Kasumi-1 (cell line): Measurements from ENCODE around the gene NDE1.
A peak's percentile ranks its signal among the peaks of the same experiment; 100 is the strongest.

Experiments
- DNase-seq, 2 experiments: peaks; one replicate each; lab custom pipeline; 2025; lab: John Stamatoyannopoulos, UW

NDE1 gene

DNA sequence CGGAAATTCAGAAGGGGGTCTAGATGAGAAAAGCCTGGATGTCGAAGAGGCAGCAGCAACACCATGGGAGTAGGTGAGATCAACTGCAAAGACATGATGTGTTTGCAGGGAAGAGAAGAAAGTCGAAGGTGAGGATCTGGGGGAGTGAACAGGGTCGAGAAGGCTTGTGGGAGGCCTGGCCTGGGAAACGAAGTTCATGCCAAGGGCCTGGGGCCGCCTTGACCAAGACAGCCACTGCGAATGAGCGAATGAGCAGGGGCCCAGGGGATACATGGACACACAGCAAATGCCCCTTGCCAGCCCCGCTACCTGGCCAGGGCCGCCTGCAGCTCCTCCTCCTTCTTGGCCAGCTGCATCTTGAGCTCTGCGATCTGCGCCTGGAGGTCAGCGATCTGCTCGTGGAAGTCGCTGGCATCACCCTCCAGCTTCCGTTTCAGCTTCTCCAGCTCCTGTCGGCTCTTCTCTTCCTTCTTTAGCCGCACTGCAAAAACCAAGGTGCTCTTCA lies 87.1 kb downstream of the NDE1 start:
- no peak for DNase-seq

DNA sequence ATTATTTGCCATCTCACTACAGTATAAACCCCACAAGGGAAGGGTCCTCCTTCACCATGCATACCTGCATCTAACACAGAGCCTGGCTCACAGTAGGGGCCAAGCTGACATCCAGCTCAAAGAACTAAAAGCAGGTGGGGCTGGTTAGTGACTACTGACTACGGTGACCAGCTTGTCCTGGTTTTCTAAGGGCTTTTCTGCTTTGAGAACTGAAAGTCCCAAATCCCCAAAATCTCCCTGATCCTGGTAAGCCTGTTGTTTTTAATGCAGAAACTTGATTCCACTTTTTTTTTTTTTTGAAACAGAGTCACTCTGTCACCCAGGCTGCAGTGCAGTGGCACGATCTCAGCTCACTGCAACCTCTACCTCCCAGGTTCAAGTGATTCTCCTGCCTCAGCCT lies 89.4 kb downstream of the NDE1 start:
- DNase-seq, result no peak

DNA sequence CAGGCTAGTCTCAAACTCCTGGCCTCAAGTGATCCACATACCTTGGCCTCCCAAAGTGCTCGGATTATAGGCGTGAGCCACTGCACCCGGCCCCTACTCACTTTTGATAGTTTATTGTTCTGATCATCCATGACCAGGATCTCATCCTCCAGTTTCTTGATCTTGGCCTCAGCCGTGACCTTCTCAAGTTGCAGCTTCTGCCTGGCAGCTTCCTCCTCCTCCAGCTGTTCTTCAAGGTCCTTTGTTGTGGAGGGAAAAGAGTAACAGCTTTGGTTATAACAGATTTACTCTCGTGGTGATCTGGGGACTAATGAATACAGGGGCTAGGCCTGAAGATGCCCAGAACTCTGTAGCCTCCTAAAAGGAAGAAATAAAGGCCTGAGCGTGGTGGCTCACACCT lies 89.9 kb downstream of the NDE1 start:
- DNase-seq, result no peak

DNA sequence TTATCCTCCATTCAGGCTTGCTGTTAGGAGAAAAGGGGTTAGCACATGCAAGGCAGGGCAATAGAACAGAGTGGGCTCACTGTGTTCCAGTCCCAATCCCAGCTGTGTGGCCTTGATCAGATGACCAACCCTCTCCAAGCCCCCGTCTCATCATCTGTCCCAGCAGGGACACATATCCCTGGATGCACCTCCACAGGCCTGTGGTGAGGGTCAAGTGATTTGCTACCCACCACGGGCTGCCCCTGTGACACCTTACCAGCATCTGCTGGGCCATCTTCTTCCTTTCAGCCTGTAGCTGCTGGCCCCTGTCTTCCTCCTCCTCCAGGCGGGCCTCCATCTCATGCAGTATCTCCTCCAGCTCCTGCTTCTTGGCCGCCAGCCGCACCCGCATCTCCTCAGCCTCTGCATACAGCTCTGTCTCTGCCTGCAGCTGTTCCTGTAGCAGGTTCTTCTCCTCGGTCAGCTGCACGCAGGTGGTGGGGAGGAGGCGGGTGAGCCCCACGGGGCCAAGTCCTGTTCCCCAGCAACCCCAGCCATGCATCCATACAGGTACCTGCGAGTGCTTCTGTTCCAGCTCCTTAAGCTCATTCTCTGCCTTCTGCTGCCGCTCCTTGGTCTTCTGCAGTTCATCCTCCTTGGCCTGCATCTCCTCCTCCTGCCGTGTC lies 91.3 kb downstream of the NDE1 start:
- DNase-seq, result no peak

DNA sequence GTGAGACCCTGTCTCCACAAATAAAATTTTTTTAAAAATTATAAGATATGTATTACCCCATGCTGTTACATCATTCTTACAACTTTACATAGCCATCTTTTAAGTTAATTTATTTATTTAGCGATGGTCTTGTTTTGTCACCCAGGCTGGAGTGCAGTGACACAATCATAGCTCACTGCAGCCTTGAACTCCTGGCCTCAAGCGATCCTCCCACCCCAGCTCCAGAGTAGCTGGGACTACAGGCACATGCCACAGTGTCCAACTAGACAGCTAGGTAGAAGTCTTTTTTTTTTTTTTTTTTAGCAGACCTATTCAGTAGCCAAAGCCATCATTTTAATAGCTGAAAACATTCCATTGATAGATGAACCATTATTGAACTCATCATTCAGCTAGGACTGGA lies 92.7 kb downstream of the NDE1 start:
- no peak for DNase-seq

DNA sequence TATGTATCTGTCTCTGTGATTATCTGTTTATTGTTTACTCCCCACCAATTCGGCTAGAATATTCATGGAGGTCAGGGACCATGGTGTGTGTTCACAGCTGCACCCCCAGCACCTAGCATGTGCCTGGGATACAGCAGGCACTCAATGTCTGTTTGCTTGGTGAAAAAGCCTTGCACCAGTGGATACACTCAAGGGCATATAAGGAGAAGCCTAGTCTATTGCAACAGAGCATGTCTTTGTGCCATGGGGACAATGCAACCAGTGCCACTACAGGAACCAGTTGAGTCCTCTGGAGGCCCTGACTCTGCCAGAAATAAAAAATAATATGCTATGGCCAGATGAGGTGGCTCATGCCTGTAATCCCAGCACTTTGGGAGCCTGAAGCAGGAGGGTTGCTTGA lies 93.6 kb downstream of the NDE1 start:
- DNase-seq, result no peak

DNA sequence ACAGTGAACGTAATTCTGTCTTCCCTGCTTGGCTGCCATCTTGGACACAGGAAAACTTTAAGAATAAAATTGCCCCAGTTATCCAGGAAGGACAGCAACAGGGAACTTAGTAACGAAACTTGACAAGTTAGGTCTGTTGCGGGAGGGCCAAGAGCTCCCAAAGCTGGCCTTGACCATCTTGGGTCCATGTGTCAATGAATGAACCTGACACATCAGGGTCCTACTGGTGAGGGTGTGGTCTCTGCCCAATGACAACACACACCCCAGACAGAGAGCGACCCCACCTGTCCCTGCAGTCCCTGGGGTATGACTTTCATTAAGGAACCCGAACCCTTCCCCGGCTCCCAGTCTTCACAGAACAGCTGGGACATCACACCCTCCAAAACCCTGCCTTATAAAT lies 96.3 kb downstream of the NDE1 start:
- DNase-seq, result no peak

DNA sequence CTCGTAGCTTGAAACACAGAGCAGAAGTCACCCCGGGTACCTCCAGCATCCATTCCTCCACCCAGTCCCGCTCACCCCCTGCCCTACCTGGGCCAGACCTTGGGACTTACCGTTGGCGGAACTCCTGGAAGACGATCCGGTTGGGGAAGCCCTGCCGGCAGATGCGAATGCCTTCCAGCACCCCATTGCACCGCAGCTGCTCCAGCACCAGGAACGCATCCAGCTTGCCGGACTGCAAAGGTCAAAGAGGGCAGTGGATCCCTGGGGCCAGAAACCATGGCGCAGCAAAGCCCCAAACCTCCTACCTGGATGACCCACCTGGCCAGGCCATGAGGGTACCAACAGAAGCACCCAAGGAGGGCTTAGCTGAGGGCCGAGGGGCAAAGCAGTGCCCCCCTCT lies 97.9 kb downstream of the NDE1 start:
- DNase-seq, result no peak

DNA sequence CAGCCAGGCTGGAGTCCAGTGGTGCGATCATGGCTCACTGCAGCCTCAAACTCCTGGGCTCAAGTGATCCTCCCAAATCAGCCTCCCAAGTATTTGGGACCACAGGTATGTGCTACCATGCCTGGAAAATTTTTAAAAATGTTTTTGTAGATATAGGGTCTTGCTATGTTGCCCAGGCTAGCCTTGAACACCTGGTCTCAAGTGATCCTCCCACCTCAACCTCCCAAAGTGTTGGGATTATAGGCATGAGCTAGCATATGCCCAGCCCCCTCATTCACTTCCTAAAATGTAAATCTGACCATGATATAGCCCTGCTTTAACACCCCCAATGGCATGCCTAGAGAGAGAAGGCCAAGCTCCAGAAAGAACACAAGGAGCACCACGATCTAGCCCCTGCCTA lies 98.6 kb downstream of the NDE1 start:
- DNase-seq, result no peak

DNA sequence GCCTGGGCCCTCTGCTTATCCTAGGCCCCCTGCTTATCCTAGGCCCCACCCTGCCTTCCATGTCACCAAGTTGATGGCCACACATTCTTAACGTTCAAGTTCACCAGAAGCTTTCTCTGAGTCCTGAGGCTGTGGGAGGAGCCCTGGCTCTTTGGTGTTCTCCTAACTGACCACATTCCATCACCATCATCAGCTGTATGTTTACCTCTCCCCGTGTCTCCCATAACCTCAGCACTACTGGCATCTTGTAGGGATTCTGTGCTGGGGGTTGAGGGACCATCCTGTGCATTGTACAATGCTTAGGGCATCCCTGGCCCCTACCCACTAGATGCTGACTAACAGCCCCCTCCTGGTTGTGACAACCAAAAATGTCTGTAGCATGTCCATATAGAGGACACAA lies 99.3 kb downstream of the NDE1 start:
- DNase-seq, result no peak

DNA sequence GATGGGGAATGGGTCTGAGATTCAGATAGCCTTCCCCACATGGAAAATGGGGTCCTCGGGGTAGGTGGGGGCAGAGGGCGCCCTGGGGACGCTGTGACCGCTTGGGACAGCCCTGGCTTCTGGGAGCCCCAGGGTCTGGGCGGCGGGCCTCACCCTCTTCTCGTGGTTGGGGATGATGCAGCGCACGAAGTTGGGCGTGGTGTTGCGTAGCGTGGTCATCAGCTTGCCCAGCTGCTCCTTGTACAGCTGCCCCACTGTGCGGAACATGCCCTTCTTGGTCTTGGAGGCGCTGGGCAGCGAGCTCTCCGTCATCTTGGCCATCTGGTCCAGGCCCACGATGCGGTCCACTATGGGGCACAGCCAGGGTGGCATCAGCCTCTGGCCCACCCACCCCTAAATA lies 99.9 kb downstream of the NDE1 start:
- DNase-seq, result no peak

DNA sequence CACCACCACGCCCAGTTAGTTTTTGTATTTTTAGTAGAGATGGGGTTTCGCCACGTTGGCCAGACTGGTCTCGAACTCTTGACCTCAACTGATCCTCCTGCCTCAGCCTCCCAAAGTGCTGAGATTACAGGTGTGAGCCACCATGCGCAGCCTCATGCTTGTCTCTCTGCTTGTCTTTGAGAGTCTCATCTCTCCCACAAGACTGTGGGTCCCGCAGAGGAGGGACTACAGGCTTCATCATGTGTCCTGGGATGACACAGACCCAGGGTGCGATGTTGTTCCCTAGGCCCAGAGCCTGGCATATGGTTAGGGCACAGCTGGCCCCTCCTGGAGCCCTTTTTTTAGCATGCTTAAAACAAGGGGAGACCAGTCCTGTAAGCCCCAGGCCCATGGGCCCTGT lies 101.9 kb downstream of the NDE1 start:
- DNase-seq, result no peak

DNA sequence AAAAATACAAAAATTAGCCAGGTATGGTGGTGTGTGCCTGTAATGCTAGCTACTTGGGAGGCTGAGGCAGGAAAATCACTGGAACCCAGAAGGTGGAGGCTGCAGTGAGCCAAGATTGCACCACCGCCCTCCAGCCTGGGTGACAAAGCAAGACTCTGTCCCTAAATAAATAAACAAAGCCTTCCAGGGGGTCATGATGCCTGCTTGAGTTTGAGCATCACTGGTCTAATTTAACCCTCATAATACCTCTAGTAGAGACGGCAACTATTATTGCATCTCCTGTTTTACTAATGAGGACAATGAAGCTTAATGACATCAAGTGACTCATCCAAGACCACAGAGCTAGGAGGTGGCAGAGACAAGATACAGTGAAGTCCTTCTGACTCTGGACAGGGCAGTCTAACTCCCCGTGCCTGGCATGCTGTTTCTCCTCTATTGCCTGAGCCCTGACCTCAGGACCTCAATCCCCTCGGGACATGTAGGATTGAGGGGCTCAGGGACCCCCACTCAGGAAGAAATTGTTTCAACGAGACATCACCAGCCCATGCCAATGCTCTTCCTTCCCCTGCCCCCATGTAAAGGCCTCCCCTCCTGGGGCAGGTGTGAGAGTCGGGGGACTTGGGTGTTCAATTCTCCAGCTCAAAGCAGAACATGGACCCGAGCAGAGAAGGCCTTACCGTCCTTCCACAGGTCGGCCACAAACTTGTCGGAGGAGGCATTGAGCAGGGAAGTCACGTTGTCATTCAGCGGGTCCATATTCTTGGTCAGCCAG lies 102.9 kb downstream of the NDE1 start:
- no peak for DNase-seq

DNA sequence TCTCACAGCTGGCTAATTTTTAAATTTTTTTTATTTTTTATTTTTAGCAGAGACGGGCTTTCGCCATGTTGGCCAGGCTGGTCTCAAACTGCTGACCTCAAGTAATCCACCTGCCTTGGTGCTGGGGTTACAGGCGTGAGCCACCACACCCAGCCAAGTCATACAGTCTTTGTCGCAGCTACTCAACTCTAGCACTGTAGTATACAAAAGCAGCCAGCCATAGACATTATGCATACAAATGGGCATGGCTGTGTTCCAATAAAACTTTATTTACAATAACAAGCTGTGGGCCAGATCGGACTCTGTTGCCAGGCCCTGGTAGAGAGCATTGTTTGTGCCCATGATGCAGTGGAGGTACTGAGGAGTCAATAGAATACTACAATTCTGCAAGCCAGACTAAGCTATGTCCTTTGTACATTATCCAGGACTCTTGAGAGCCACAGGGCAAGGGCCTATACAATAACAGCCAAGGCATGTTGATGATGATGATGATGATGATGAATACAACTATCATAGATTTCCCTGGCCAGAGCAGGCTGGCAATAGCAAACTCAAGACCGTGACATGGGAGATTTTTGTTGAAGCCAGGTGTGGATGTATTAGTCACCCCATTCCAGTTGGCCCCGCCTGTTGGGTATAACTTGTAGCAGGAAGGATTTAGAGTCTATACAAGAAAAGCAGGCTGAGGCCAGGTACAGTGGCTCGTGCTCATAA lies 104.9 kb downstream of the NDE1 start:
- no peak for DNase-seq

DNA sequence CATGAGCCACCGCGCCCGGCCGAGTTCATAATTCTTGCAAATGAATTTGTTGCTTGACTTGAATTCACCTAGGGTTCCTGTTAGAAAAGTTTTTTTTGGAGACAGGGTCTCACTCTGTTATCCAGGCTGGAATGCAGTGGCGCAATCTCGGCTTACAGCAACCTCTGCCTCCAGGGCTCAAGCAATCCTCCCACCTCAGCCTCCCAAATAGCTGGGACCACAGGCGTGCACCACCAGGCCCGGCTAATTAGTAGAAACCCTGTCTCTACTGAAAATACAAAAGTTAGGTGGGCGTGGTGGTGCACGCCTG lies 107.0 kb downstream of the NDE1 start:
- DNase-seq, result no peak

DNA sequence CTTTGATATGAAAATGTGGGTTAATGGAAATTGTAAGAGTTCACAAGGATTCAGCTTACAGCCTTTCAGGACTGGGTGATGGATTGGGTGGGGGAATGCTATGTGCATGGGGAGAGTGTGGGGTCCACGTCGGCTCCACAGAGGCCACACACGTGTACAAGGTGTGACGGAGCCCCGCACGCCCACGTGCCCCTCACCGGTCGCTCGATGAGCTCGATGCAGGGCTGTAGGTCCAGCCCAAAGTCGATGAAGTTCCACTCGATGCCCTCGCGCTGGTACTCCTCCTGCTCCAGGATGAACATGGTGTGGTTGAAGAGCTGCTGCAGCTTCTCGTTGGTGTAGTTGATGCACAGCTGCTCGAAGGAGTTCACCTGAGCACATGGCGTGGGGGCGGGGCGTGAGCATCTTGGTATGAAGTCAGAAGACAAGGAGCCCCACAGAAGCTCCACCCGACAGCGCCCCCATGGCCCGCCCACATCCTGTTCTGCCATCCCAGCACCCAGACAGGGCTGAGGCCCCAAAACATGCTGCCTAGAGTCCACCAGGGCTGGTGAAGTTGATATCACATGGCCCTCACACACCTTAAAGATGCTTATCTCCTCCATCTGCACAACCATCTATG lies 107.7 kb downstream of the NDE1 start:
- no peak for DNase-seq

DNA sequence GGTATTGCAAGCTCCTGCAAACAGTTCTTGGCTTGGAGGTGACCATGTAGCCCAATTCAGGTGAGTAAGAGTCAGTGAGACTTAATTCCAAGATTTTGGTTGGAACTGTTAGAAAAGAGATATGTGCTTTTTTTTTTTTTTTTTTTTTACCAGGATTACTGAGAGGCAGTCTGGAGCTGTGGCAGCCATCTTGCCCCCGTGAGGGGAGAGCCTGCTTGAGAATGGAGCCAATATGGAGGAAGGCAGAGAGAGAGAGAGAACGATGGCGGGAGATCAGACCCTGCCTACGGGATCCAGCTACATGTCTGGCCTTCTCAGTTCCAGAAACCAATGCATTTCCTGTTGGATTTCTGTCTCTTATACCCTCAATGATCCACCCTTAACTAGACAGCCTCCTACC lies 109.0 kb downstream of the NDE1 start:
- no peak for DNase-seq

DNA sequence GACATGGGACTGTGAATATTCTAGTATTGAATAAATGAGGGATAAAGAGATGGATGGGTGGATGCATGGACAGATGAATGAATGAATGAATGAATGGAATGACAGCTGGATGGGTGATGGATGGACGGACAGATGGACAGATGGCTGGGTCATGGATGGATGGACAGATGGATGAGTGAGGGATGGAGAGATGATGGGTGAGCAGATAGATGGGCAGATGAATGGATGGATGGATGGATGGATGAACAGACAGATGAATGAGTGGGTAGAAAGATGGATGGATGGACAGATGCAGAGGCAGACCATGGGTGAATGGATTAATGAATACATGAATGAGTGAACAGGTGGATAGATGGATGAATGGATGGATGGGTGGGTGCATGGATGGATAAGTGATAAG lies 110.1 kb downstream of the NDE1 start:
- DNase-seq, result no peak

DNA sequence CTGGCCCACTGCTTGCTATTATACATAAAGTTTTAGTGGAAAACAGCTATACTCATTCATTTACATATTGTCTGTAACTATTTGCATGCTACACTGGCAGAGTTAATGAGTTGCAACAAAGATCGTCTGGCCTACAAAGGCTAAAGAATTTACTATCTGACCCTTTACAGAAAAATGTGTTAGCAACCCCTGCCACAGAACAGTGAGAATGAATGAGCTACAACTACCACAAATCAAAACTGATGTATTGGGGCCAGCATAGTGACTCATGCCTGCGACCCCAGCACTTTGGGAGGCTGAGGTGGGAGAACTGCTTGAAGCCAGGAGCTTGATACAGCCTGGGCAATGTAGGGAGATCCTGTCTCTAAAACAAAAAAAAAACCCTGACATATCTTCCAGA lies 114.1 kb downstream of the NDE1 start:
- DNase-seq, result no peak

DNA sequence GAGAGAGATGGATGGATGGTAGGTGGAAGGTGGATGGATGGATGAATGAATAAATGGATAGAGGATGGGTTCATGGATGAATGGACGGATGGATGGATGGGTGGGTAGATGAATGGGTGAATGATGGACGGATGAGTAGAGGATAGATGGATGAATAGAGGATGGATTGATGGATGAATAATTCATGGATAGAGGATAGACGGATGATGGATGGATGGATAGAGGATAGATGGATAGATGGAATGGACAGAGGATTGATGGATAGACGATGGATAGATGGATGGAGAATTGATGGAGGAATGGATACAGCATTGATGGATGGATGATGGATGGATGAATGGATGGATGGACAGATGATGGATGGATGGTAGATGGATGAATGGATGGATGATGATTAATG lies 115.1 kb downstream of the NDE1 start:
- no peak for DNase-seq

DNA sequence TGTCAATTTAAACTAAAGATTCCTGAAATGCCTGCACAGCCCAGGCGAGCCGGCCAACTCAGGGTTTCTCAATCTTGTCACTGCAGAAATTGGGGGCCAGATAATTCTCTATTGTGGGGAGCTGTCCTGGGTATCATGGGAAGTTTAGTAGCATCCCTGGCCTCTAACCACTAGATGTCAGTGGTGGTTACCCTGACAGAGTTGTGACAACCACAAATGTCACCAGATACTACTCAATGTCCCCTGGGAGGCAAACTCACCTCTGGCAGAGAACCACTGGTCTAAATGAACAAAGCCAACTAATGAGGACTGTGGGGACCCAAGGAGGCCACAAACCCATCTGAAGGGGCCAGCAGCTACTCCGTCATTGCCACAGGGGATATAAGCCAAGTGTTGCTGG lies 115.8 kb downstream of the NDE1 start:
- peak; percentile 27 to 66 for DNase-seq

DNA sequence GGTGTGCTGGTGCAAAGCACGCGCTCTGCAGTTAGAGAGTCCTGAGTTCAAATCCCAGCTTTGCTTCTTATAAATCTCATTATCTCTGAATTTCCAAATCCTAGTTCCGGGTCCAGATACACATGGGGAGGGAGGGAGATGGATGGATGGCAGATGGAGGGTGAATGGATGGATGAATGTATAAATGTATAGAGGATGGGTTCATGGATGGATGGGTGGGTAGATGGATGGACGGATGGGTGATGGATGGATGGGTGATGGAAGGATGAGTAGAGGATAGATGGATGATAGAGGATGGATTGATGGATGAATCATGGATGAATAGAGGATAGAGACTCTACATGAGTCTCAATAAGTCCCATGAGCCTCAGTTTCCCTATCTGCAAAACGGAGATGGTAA lies 116.9 kb downstream of the NDE1 start:
- DNase-seq, result no peak

DNA sequence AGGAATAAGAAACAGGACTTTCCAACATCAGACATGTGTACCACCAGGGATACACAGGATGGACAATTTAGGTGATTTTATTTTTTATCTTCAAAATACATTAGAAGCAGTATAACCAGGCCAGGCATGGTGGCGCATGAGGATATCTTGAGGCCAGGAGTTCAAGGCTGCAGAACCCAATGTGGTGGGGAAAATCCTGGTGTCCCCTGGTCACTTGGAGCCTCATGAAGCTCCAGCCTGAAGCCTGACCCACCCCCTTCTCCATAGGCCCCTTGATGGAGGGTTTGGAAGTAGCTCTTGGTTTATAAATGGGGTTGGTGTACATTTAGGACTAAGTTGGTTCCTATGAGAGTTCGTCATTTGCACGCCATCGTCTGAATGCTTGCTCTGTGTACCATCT lies 118.2 kb downstream of the NDE1 start:
- DNase-seq, result no peak
